ENCODE data around the gene RGS17. TPM values are rescaled to one million over a fixed set of nuclear protein-coding genes. Genes with fewer than 3 reads are reported as not detected.

Gene RGS17
- total RNA-seq, 2 donors from 2014 or later: 0.28 to 0.62 TPM

GRCh38 chr6:153047386-153047785 lies 83.7 kb downstream of the RGS17 start:
- DNase-seq (ENCODE audit: low spot score): no peak
- intact Hi-C loops (cut with DNase I): no loop called here

GRCh38 chr6:153045271-153045670 lies 85.8 kb downstream of the RGS17 start:
- intact Hi-C loops (cut with DNase I): no loop called here

GRCh38 chr6:153044295-153044694 lies 86.8 kb downstream of the RGS17 start:
- no peak for DNase-seq (ENCODE audit: low spot score)
- intact Hi-C loops (cut with DNase I): no loop called here

More at GRCh38 chr6:153045271-153045670, 85.8 kb downstream of the RGS17 start:
- no peak for DNase-seq (ENCODE audit: low spot score)

GRCh38 chr6:153043719-153044118 lies 87.4 kb downstream of the RGS17 start:
- intact Hi-C loops (cut with DNase I): no loop called here
- DNase-seq (ENCODE audit: low spot score): no peak

- DNase-seq (ENCODE audit: low spot score): no peak
- intact Hi-C loops (cut with DNase I): no loop called here
Observed at GRCh38 chr6:153038378-153039057, 92.6 kb downstream of the RGS17 start.

DNA sequence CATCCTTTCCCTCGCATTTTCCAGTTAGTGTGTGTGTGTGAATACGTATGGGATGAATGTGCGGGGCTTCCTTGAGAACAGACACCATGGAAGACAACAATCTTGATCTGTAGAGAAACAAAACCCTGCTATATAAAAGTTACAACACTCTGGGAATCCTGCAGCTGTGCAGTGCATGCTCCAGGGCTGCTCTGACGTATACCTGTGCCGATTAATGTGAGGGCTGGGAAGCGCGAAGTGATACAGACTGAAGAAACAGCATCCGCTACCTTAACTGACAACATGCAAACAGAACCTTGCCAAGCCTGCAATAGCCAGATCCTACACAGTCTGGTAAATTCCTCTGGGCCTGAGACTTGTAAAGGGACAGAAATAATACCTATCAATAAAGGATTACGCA lies 96.9 kb downstream of the RGS17 start:
- no peak for DNase-seq (ENCODE audit: low spot score)
- intact Hi-C loops (cut with DNase I): no loop called here

- no peak for DNase-seq (ENCODE audit: low spot score)
- intact Hi-C loops (cut with DNase I): no loop called here
Observed at GRCh38 chr6:153032255-153032882, 98.7 kb downstream of the RGS17 start.

DNA sequence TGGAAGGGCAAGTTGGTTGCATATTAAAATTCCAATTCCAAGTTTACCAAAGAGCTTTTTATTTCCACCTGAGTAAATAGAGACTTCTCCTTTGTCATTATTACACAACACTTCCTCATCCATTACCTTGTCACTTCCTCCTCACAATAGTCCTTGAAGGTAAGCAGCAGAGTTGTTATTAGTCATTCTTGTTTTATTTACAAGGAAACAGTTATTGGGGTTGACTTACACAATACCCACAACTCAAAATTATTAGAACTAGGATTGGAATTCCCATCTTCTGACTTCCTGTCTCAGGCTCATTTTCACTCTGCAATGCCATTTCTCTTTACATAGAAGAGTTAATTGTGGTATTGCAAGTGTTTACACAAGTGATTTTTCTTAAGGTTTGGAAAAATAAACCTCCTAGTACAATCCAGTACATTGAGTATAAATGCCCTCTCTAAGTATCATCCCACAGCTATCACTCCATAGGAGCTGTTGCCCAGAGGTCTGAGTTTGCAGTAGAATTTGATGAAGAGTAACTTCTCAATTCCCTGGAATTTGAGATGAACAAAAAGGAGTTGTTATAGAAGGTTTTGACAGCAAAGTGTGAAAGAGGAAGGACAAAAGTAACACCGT lies 99.6 kb downstream of the RGS17 start:
- intact Hi-C loops (cut with DNase I): no loop called here

DNA sequence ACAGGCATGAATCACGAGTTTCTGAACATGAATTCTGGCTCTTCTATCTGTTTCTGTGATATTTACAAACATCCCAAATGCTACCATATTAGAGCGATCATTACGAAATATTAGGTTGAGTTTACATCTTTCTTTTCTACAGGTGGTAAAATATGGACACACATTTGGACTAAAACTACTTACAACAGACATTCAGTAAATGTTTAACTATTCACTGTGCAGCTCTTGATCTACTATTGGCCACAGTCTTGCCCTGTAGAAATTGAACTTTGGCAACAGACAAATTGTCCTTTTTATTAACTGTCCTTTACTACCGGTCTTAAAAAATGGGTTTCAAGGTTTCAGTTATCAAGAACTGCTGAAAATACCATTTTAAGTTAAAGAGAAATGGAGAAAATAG lies 102.1 kb downstream of the RGS17 start:
- intact Hi-C loops (cut with DNase I): no loop called here
- DNase-seq (ENCODE audit: low spot score): no peak

More for the DNA sequence above, 99.6 kb downstream of the RGS17 start:
- DNase-seq (ENCODE audit: low spot score): no peak

- intact Hi-C loops (cut with DNase I): no loop called here
- DNase-seq (ENCODE audit: low spot score): no peak
Observed at GRCh38 chr6:153028286-153028685, 102.8 kb downstream of the RGS17 start.

DNA sequence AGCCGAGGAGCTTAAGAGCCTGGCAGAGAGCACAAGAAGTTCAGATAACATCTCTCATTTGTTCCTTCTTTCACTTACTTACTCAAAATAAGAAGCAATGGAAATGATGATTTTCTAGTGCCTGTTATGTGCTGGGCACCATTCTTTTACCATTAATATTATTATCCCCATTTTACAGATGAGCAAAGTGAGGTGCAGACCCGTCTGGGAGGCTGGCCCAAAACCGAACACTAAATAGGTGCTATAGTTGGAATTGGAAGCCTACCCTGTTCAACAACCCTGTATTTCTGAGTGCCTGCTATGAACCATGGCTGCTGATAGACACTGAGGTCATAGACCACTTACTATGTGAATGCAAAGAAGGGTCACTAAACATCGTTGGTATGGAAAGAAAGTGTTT lies 103.6 kb downstream of the RGS17 start:
- intact Hi-C loops (cut with DNase I): no loop called here

DNA sequence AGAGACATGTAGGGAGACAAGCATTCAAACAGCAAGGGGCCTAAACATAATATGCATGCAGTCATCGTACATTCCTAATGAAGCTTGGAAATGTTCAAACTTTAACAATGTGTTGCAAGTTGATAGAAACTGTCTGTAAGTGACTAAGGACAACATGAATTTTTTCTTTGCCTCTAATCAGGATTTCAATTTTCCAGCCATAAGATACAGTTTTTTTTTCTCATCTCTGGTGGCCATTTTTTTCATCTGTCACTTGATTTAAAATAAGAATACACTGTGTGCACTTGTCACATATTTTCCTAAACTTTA lies 106.4 kb downstream of the RGS17 start:
- DNase-seq (ENCODE audit: low spot score): no peak
- intact Hi-C loops (cut with DNase I): loop anchor here in 1 of 2 donors (5.0 kb wide), 1 partner anchor 177 kb away; no protein-coding TSS in a partner anchor

More for the DNA sequence above, 103.6 kb downstream of the RGS17 start:
- DNase-seq (ENCODE audit: low spot score): no peak

- intact Hi-C loops (cut with DNase I): loop anchor here in 1 of 2 donors (5.0 kb wide), 1 partner anchor 177 kb away; no protein-coding TSS in a partner anchor
- no peak for DNase-seq (ENCODE audit: low spot score)
Observed at GRCh38 chr6:153023977-153024708, 106.9 kb downstream of the RGS17 start.

GRCh38 chr6:153018355-153018754 lies 112.7 kb downstream of the RGS17 start:
- no peak for DNase-seq (ENCODE audit: low spot score)
- intact Hi-C loops (cut with DNase I): no loop called here

DNA sequence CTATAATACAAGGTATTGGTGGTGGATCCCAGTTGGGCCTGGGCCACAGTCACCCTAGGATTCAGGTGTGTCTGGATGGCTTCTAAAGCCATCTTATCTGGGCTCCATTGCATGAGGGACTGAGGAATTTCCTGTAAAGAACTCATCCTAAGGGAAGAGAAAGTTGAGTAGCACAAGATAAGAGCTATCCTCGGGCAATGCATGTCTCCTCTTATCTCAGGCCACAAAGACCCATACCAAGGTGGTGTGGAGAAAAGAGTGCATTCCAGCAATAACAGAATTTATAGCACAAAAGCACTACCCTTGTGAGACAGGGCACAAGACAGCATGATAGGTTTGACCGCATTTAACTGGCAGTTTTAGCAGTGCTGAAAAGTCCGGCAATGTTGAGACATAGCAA lies 114.2 kb downstream of the RGS17 start:
- no peak for DNase-seq (ENCODE audit: low spot score)
- intact Hi-C loops (cut with DNase I): no loop called here

DNA sequence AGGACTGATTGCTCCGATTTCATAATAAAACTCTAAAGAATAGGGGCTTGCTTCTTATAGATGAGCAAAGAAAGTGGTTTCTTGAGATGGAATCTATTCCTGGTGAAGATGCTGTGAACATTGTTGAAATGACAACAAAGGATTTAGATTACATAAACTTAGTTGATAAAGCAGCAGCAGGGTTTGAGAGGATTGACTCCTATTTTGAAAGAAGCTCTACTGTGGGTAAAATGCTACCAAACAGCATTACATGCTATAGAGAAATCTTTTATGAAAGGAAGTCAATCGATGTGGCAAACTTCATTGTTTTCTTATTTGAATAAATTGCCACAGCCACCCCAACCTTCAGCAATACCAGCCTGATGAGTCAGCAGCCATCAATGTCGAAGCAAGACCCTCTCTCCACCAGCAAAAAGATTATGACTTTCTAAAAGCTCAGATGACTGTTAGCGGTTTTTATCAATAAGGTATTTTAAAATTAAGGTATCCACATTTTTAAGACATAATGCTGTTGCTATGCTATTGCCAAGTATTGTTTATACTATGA lies 115.9 kb downstream of the RGS17 start:
- intact Hi-C loops (cut with DNase I): no loop called here
- no peak for DNase-seq (ENCODE audit: low spot score)

- no peak for DNase-seq (ENCODE audit: low spot score)
- intact Hi-C loops (cut with DNase I): no loop called here
Observed at GRCh38 chr6:153013438-153013837, 117.6 kb downstream of the RGS17 start.

GRCh38 chr6:153012856-153013255 lies 118.2 kb downstream of the RGS17 start:
- intact Hi-C loops (cut with DNase I): no loop called here
- no peak for DNase-seq (ENCODE audit: low spot score)

- intact Hi-C loops (cut with DNase I): no loop called here
- no peak for DNase-seq (ENCODE audit: low spot score)
Observed at GRCh38 chr6:153003366-153003690, 127.8 kb downstream of the RGS17 start.

Measured in posterior vena cava (tissue), 2 donors.